ENCODE results near the gene DENND4B.

- TF ChIP-seq ZBTB40 (IDR thresholded peaks at IDR 0.05) (no peak), ZBTB40 (CRISPR knock-in tag; IDR thresholded peaks at IDR 0.05) (no peak), MYNN (IDR thresholded peaks at IDR 0.05) (no peak), MYNN (CRISPR knock-in tag; IDR thresholded peaks at IDR 0.05) (no peak), CTCF (IDR thresholded peaks at IDR 0.05 in 2 of 3, conservative IDR thresholded peaks at IDR 0.05 in 1 of 3; ENCODE audit: insufficient read depth in 2 of 3, low read depth in 1 of 3, low read length in 3 of 3) (no peak), PTRF (tag; IDR thresholded peaks at IDR 0.05) (no peak), E2F4 (CRISPR knock-in tag; IDR thresholded peaks at IDR 0.05; ENCODE audit: low read depth) (no peak), CREB1 (IDR thresholded peaks at IDR 0.05) (no peak), CREB1 (CRISPR knock-in tag; IDR thresholded peaks at IDR 0.05) (no peak), ZC3H8 (IDR thresholded peaks at IDR 0.05) (no peak), POLR2A (conservative IDR thresholded peaks at IDR 0.05) (no peak), IRF1 (CRISPR knock-in tag; IDR thresholded peaks at IDR 0.05; ENCODE audit: borderline replicate concordance) (no peak), CHCHD3 (CRISPR knock-in tag; IDR thresholded peaks at IDR 0.05) (no peak), SP2 (IDR thresholded peaks at IDR 0.05; ENCODE audit: extremely low read depth, low read depth, low read length, poor library complexity, severe bottlenecking) (no peak), EZH2 (IDR thresholded peaks at IDR 0.05; ENCODE audit: borderline replicate concordance, low read depth, low read length) (no peak), SRF (CRISPR knock-in tag; IDR thresholded peaks at IDR 0.05) (no peak), ZNF561 (CRISPR knock-in tag; conservative IDR thresholded peaks at IDR 0.05) (no peak)
Observed at GRCh38 chr1:153880024-153880423, 66.5 kb downstream of the DENND4B start.

Measured in K562 (cell line).